ENCODE data around the gene SPSB1.

- TF ChIP-seq CTCF (IDR thresholded peaks at IDR 0.05) (no peak), POLR2A (IDR thresholded peaks at IDR 0.05) (no peak)
Observed at GRCh38 chr1:9265968-9266367, 26.7 kb upstream of the SPSB1 start.

Measured in uterus (tissue), 2 donors.